ENCODE results near the gene DDX54. TPM values are rescaled to one million over a fixed set of nuclear protein-coding genes. Genes with fewer than 3 reads are reported as not detected.

The DDX54 gene
- total RNA-seq, 1 experiment from 2014 or later, result 151 TPM

DNA sequence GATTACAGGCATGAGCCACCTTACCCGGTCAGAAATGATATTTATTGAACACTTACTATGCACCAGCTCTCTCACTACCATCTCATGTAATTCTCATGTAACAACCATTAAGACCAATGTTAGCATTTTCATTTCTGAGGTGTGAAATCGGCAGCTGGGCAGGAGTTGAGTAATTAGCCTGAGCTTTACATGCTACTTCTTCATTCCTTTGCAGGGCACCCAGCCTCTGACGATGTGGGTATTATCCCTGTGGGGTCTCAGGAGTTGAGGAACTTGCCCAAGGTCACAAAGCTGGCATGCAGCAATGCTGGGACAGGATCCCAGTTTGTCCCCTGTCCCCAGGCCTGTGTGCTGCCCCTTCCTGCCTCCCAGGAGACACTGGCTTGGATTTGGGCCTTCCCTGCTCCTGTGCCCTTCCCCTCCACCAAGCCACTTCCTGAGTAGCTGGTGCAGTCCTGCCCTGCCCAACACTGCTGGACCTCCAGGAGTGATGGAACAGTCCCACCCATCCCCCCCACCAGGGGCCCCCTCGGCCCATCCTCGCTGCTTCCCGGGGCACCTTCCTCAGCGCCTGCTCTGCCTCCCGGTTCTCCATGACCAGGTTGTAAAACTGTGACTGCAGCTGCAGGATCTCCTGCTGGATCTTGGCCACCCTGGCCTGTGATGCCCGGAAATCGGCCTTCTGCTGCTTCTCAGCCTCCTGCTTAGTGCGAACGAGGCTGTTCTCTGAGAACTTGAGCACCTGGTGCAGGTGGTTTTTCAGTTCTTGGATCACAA is 14.9 kb upstream of the DDX54 start (continued):
- TF ChIP-seq, protein P1, sequence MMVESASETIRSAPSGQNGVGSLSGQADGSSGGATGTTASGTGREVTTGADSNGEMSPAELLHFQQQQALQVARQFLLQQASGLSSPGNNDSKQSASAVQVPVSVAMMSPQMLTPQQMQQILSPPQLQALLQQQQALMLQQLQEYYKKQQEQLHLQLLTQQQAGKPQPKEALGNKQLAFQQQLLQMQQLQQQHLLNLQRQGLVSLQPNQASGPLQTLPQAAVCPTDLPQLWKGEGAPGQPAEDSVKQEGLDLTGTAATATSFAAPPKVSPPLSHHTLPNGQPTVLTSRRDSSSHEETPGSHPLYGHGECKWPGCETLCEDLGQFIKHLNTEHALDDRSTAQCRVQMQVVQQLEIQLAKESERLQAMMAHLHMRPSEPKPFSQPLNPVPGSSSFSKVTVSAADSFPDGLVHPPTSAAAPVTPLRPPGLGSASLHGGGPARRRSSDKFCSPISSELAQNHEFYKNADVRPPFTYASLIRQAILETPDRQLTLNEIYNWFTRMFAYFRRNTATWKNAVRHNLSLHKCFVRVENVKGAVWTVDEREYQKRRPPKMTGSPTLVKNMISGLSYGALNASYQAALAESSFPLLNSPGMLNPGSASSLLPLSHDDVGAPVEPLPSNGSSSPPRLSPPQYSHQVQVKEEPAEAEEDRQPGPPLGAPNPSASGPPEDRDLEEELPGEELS (CRISPR knock-in tag; IDR thresholded peaks at IDR 0.05), result no peak
- TF ChIP-seq, protein P2, sequence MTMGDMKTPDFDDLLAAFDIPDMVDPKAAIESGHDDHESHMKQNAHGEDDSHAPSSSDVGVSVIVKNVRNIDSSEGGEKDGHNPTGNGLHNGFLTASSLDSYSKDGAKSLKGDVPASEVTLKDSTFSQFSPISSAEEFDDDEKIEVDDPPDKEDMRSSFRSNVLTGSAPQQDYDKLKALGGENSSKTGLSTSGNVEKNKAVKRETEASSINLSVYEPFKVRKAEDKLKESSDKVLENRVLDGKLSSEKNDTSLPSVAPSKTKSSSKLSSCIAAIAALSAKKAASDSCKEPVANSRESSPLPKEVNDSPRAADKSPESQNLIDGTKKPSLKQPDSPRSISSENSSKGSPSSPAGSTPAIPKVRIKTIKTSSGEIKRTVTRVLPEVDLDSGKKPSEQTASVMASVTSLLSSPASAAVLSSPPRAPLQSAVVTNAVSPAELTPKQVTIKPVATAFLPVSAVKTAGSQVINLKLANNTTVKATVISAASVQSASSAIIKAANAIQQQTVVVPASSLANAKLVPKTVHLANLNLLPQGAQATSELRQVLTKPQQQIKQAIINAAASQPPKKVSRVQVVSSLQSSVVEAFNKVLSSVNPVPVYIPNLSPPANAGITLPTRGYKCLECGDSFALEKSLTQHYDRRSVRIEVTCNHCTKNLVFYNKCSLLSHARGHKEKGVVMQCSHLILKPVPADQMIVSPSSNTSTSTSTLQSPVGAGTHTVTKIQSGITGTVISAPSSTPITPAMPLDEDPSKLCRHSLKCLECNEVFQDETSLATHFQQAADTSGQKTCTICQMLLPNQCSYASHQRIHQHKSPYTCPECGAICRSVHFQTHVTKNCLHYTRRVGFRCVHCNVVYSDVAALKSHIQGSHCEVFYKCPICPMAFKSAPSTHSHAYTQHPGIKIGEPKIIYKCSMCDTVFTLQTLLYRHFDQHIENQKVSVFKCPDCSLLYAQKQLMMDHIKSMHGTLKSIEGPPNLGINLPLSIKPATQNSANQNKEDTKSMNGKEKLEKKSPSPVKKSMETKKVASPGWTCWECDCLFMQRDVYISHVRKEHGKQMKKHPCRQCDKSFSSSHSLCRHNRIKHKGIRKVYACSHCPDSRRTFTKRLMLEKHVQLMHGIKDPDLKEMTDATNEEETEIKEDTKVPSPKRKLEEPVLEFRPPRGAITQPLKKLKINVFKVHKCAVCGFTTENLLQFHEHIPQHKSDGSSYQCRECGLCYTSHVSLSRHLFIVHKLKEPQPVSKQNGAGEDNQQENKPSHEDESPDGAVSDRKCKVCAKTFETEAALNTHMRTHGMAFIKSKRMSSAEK (CRISPR knock-in tag; IDR thresholded peaks at IDR 0.05; ENCODE audit: borderline replicate concordance), result no peak

DNA sequence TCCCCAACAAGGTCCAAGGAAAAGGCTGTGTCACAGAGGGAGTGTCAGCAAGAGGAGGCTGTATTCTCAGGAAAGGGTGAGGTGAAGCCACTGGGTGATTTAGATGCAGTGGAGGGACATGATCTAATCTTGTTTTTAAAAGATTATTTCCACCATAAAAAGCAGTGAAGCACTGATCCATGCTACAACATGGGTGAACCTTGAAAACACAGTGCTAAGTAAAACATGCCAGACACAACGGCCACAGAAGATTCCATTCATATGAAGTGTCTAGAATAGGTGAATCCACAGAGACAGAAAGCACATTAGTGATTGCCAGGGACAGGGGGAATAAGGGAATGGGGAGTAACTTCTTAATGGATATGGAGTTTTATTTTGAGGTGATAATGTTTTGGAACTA is 13.0 kb upstream of the DDX54 start:
- no peak overlapping the region for H3K4me3 Mint-ChIP-seq
- no peaks in the 10 kb centered on the region for H3K9me3 Mint-ChIP-seq
- ChIA-PET CTCF (interaction anchor here (1.4 to 1.5 kb wide), 2 partner anchors 18 to 24 kb away, joined by 3 to 16 read pairs; partner anchors contain the start of gene TPCN1), POLR2A (no interaction called here)
- H3K36me3 Mint-ChIP-seq, result peaks cover 4% of the 10 kb centered on the region
- DNase-seq (ENCODE audit: low spot score), result no peak
- no peak overlapping the region for H3K27ac Mint-ChIP-seq
- TF ChIP-seq ZNF263 (CRISPR knock-in tag; IDR thresholded peaks at IDR 0.05; ENCODE audit: low read depth), result no peak
- no peak for TF ChIP-seq ESRRA (CRISPR knock-in tag; IDR thresholded peaks at IDR 0.05; ENCODE audit: borderline replicate concordance)
- TF ChIP-seq, protein P3, sequence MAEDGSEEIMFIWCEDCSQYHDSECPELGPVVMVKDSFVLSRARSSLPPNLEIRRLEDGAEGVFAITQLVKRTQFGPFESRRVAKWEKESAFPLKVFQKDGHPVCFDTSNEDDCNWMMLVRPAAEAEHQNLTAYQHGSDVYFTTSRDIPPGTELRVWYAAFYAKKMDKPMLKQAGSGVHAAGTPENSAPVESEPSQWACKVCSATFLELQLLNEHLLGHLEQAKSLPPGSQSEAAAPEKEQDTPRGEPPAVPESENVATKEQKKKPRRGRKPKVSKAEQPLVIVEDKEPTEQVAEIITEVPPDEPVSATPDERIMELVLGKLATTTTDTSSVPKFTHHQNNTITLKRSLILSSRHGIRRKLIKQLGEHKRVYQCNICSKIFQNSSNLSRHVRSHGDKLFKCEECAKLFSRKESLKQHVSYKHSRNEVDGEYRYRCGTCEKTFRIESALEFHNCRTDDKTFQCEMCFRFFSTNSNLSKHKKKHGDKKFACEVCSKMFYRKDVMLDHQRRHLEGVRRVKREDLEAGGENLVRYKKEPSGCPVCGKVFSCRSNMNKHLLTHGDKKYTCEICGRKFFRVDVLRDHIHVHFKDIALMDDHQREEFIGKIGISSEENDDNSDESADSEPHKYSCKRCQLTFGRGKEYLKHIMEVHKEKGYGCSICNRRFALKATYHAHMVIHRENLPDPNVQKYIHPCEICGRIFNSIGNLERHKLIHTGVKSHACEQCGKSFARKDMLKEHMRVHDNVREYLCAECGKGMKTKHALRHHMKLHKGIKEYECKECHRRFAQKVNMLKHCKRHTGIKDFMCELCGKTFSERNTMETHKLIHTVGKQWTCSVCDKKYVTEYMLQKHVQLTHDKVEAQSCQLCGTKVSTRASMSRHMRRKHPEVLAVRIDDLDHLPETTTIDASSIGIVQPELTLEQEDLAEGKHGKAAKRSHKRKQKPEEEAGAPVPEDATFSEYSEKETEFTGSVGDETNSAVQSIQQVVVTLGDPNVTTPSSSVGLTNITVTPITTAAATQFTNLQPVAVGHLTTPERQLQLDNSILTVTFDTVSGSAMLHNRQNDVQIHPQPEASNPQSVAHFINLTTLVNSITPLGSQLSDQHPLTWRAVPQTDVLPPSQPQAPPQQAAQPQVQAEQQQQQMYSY (CRISPR knock-in tag; IDR thresholded peaks at IDR 0.05), result no peak
- TF ChIP-seq GTF2I (CRISPR knock-in tag; conservative IDR thresholded peaks at IDR 0.05), result no peak
- TF ChIP-seq ZNF317 (CRISPR knock-in tag; IDR thresholded peaks at IDR 0.05; ENCODE audit: borderline replicate concordance, low read depth), result no peak
- TF ChIP-seq JUN (CRISPR knock-in tag; IDR thresholded peaks at IDR 0.05), result no peak
- TF ChIP-seq, protein P4, sequence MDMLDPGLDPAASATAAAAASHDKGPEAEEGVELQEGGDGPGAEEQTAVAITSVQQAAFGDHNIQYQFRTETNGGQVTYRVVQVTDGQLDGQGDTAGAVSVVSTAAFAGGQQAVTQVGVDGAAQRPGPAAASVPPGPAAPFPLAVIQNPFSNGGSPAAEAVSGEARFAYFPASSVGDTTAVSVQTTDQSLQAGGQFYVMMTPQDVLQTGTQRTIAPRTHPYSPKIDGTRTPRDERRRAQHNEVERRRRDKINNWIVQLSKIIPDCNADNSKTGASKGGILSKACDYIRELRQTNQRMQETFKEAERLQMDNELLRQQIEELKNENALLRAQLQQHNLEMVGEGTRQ (CRISPR knock-in tag; IDR thresholded peaks at IDR 0.05), result no peak
- TF ChIP-seq, protein P2 (CRISPR knock-in tag; IDR thresholded peaks at IDR 0.05; ENCODE audit: borderline replicate concordance), result no peak
- TF ChIP-seq, protein P5, sequence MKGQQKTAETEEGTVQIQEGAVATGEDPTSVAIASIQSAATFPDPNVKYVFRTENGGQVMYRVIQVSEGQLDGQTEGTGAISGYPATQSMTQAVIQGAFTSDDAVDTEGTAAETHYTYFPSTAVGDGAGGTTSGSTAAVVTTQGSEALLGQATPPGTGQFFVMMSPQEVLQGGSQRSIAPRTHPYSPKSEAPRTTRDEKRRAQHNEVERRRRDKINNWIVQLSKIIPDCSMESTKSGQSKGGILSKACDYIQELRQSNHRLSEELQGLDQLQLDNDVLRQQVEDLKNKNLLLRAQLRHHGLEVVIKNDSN (CRISPR knock-in tag; IDR thresholded peaks at IDR 0.05), result no peak
- TF ChIP-seq, protein P6, sequence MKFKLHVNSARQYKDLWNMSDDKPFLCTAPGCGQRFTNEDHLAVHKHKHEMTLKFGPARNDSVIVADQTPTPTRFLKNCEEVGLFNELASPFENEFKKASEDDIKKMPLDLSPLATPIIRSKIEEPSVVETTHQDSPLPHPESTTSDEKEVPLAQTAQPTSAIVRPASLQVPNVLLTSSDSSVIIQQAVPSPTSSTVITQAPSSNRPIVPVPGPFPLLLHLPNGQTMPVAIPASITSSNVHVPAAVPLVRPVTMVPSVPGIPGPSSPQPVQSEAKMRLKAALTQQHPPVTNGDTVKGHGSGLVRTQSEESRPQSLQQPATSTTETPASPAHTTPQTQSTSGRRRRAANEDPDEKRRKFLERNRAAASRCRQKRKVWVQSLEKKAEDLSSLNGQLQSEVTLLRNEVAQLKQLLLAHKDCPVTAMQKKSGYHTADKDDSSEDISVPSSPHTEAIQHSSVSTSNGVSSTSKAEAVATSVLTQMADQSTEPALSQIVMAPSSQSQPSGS (CRISPR knock-in tag; IDR thresholded peaks at IDR 0.05; ENCODE audit: borderline replicate concordance, low read depth), result no peak
- H3K4me1 Mint-ChIP-seq, result peaks cover 4% of the 10 kb centered on the region; the same call in 1 of the 2 replicates
- ATAC-seq, result no peak
- no peaks in the 10 kb centered on the region for H3K27me3 Mint-ChIP-seq (ENCODE audit: low read depth)

All from WTC11 (cell line).